NCI-H82 treated with DMSO at 0.1 percent for 48 hours (cell line): ENCODE measurements around the gene LPA.

Source experiments
- DNase-seq: peaks from one replicate; lab custom pipeline; 2025; ENCODE audit not compliant: unreplicated experiment; lab: John Stamatoyannopoulos, UW

LPA gene

DNA sequence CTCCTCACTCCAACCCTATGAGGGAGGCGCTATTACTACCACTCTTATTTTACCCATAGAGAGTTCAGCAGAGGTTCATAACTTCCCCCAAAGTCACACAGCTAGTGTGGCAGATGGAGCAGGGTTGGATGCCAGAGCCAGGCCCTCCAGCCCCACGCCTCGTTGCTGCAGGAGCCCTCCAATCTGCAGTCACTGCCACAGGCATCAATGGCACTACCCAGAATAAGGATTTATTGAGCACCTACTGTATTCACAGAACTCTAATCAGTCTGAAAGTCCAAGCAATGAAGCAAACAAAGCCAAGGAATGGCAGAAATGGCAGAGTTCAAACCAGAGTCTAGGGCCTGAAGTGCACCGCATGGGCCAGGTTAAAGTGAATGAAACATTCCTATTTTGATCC is 144.9 kb downstream of the LPA start:
- DNase-seq: no peak

GRCh38 chr6:160513836-160514235 is 150.2 kb downstream of the LPA start:
- no peak for DNase-seq

GRCh38 chr6:160510976-160511617 is 153.0 kb downstream of the LPA start:
- no peak for DNase-seq

DNA sequence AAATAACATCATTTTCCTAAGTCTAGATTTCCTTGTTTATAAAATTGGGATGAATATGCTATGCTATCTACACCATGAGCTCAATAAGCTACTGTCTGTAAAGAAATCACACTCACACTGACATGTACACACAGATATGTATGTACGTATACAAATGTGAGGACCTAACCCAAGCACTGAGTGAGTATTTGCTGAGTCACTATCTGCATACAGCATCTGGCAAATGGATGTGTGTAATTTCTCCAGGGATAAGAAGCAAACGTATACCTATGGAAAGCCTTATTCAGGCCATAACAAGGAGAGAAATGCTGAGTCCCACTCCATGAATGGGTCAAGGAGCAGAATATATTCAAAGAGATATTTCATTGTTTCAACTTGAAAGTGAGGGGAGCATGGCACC is 153.9 kb downstream of the LPA start:
- no peak for DNase-seq

DNA sequence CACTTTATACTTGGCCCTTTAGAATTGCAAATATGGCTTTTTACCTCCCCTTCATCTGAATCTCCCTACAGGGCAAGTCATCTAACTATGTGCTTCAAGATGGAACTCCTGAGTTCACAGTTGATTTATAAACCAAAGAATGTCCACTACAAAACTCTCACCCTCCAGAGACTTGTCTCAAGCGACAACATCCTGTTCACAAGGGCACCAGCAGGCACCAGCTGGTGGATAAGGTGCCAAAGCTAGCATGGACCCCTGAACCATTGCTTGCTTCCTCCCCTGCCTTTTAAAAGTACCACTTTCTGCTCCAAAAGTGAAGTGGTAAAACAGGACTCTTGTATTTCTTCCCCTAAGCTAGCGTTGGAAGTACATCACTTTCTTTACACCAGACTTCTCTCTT is 154.5 kb downstream of the LPA start:
- DNase-seq: no peak

GRCh38 chr6:160508599-160508998 is 155.5 kb downstream of the LPA start:
- no peak for DNase-seq

DNA sequence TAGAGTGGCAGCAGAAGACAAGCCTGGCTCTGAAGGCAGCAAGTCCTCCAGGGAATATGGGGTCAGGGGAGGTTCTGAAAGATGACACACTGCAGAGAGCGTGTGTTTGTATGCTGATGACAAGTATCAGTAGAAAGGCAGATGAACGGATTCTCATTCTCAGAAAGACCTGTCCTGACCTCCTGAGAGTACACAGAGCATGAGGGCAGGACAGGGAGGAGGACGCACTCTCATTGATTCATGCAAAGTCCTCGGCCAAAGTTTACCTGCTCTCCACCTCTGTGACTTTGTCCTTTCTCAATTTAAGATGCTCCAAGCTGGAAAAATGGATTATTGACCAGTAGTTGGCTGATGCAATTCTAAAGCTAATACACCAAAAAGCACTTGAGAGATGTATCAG is 156.7 kb downstream of the LPA start:
- DNase-seq: no peak

DNA sequence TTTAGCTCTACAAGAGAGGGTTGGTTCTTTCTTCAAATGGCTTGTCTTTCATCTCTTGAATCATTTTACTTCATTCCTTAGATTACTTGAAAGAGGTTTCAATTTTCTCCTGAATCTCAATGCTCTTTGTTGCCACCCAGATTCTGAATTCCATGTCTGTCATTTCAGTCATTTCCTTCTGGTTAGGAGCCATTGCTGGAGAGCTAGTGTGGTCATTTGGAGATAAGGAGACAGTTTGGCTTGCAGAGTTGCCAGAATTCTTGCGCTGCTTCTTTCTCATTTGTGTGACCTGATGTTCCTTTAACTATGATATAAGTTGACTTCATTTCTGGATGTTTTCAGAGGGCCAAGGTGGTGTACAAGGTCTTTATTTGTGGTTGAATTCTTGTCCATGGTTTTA is 158.1 kb downstream of the LPA start:
- DNase-seq: no peak

- DNase-seq: no peak
Measured at GRCh38 chr6:160500639-160501038, 163.4 kb downstream of the LPA start.

DNA sequence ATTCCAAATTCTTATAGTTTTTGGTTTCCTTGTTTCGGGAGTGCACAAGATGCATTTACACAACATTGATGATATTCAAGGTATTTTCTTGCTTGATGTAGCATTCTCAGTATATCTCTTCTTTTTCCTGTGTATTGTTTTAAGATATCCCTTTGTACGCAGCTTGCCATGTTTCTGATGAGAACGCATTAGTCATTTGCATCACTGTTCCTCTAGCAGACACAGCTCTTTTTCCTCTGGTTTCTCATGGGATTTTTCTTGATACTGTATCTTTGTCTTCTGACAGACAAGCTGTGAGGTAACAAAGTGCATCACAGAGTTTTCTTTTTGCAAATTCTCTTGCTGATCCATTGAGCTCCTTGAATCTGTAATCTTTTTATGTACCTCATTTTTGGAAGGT is 169.5 kb downstream of the LPA start:
- no peak for DNase-seq

DNA sequence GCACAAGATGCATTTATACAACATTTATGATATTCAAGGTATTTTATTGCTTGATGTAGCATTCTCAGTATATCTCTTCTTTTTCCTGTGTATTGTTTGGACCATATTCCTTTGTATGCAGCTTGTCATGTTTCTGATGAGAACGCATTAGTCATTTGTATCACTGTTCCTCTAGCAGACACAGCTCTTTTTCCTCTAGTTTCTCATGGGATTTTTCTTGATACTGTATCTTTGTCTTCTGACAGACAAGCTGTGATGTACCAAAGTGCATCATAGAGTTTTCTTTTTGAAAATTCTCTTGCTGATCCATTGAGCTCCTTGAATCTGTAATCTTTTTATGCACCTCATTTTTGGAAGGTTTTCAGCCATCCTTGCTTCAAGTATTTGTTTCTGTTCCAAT is 175.0 kb downstream of the LPA start:
- DNase-seq: no peak

GRCh38 chr6:160487116-160487515 is 177.0 kb downstream of the LPA start:
- no peak for DNase-seq
